PC-3 (cell line): ENCODE results near the gene TAS2R38. TPM values are rescaled to one million over a fixed set of nuclear protein-coding genes. Genes with fewer than 3 reads are reported as not detected.

Source experiments
- ATAC-seq: fragments of 200-7000 bp; cut with Tn5 transposase; 2 replicates; pipeline ENCODE4 v1.9.1; 2020; ENCODE audit warnings: mild to moderate bottlenecking, moderate library complexity
- BruUV-seq: library from RNA; stranded (reverse); fragments of 400-500 nt; replicated peaks from 2 replicates; lab custom pipeline; 2021; lab: Mats Ljungman, UMichigan
- CTCF ChIA-PET: fragments of 300-600 bp; sonication (Branson Sonifier 250); formaldehyde crosslinking; loops from one replicate; lab custom pipeline; 2022; ENCODE audit warnings: antibody characterized with exemption; lab: Charles Lee
- POLR2A ChIA-PET: fragments of 300-600 bp; sonication (Branson Sonifier 250); formaldehyde crosslinking; loops from one replicate; lab custom pipeline; 2022; ENCODE audit warnings: antibody characterized with exemption; ENCODE audit not compliant: unreplicated experiment; lab: Charles Lee
- DNase-seq: peaks from one replicate; pipeline ENCODE4 v3.0.0-alpha.2; 2015
- H2AFZ ChIP-seq: fragments of 300-600 bp; sonication (generic); 2 replicates; pipeline ENCODE4 v1.6.0; 2016; ENCODE audit warnings: antibody characterized with exemption, low read length
- H3F3A ChIP-seq: fragments of 300-600 bp; sonication (generic); one replicate; pipeline ENCODE4 v1.6.0; 2017; ENCODE audit warnings: antibody characterized with exemption, low read length, control low read depth, mild to moderate bottlenecking; ENCODE audit not compliant: unreplicated experiment
- H3K27ac ChIP-seq: fragments of 300-600 bp; sonication (generic); 2 replicates; pipeline ENCODE4 v1.5.1; 2016; ENCODE audit warnings: mild to moderate bottlenecking, low read length
- H3K27me3 ChIP-seq: fragments of 300-600 bp; sonication (generic); 2 replicates; pipeline ENCODE4 v1.6.1; 2016; ENCODE audit warnings: low read length, mixed read lengths
- H3K36me3 ChIP-seq: fragments of 300-600 bp; sonication (generic); 2 replicates; pipeline ENCODE4 v1.6.1; 2016; ENCODE audit warnings: low read depth, mixed run types, low read length, mixed read lengths
- H3K4me1 ChIP-seq: fragments of 300-600 bp; sonication (generic); 2 replicates; pipeline ENCODE4 v1.5.1; 2016; ENCODE audit warnings: low read length; ENCODE audit not compliant: insufficient read depth
- H3K4me2 ChIP-seq: fragments of 300-600 bp; sonication (generic); 2 replicates; pipeline ENCODE4 v1.6.0; 2016; ENCODE audit warnings: low read length
- H3K4me3 ChIP-seq: fragments of 300-600 bp; sonication (generic); 2 replicates; pipeline ENCODE4 v1.5.1; 2016; ENCODE audit warnings: mild to moderate bottlenecking, low read length, mixed read lengths
- H3K79me2 ChIP-seq: fragments of 300-600 bp; sonication (generic); 2 replicates; pipeline ENCODE4 v1.6.1; 2017; ENCODE audit warnings: low read length, mixed read lengths
- H3K9ac ChIP-seq: fragments of 300-600 bp; sonication (generic); 2 replicates; pipeline ENCODE4 v1.6.0; 2016; ENCODE audit warnings: mild to moderate bottlenecking, low read length
- H3K9me2 ChIP-seq: fragments of 300-600 bp; sonication (generic); replicated peaks from 2 replicates; pipeline ENCODE4 v1.6.1; 2016; ENCODE audit warnings: mixed run types, low read length, mixed read lengths
- H3K9me3 ChIP-seq: fragments of 300-600 bp; sonication (generic); 2 replicates; pipeline ENCODE4 v1.6.1; 2016; ENCODE audit warnings: low read length, mixed read lengths
- H4K20me1 ChIP-seq: fragments of 300-600 bp; sonication (generic); 2 replicates; pipeline ENCODE4 v1.6.1; 2016; ENCODE audit warnings: low read length, mixed read lengths
- EZH2 ChIP-seq: fragments of 300-600 bp; sonication (generic); IDR thresholded peaks from one replicate; pipeline ENCODE4 v1.6.1; 2017; ENCODE audit warnings: antibody characterized with exemption, mild to moderate bottlenecking, low read length; ENCODE audit not compliant: unreplicated experiment
- EZH2phosphoT487 ChIP-seq: fragments of 300-600 bp; sonication (generic); IDR thresholded peaks from 2 replicates; pipeline ENCODE4 v1.6.1; 2018; ENCODE audit warnings: mild to moderate bottlenecking, antibody characterized with exemption, low read length, borderline replicate concordance
- intact Hi-C: fragments of 100-400 bp; cut with micrococcal nuclease; formaldehyde crosslinking; loops from 2 replicates; pipeline ENCODE4 v1.9.0; 2023
- total RNA-seq: library from RNA; depleted of rRNA; stranded (reverse); fragments of >200 nt; gene quantifications from 2 replicates; pipeline ENCODE4 v1.2.3, GENCODE V29; 2014
- TF ChIP-seq, protein P1 (sequence below): fragments of 300-600 bp; sonication (generic); conservative IDR thresholded peaks from 2 replicates; pipeline ENCODE4 v1.5.1; 2017; ENCODE audit warnings: antibody characterized with exemption, low read depth, mild to moderate bottlenecking, low read length

The TAS2R38 gene
- total RNA-seq, 1 experiment from 2014 or later, result not detected

DNA sequence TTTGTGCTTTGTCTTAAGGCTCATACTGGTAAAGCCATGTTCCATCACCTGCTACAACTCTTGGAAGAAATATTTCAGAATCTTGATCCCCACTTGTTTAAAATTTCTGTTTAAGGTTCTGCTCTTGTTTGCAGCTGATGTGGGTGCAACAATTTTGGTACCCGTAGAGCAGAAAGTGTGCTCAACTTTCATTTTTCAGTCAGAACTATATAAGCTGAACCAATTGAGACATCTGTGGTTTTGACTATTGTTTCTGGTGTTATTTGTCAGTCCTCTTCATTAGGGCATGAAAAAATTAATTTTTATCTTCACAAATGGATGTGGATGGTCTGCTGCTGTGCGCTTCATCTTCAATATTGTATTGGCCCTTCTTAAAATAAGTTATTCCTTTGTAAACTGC, 33.0 kb upstream of the TAS2R38 start:
- H3K9ac ChIP-seq, result no peak overlapping the region
- CTCF ChIA-PET, result no interaction called here
- H2AFZ ChIP-seq, result no peak overlapping the region
- no peaks in the 10 kb centered on the region for H3K9me3 ChIP-seq
- H3K27me3 ChIP-seq, result peaks cover 20% of the 10 kb centered on the region
- H3K4me2 ChIP-seq, result no peak overlapping the region
- no peaks in the 10 kb centered on the region for H3K36me3 ChIP-seq
- no TSS peak for BruUV-seq
- TF ChIP-seq, protein P1, sequence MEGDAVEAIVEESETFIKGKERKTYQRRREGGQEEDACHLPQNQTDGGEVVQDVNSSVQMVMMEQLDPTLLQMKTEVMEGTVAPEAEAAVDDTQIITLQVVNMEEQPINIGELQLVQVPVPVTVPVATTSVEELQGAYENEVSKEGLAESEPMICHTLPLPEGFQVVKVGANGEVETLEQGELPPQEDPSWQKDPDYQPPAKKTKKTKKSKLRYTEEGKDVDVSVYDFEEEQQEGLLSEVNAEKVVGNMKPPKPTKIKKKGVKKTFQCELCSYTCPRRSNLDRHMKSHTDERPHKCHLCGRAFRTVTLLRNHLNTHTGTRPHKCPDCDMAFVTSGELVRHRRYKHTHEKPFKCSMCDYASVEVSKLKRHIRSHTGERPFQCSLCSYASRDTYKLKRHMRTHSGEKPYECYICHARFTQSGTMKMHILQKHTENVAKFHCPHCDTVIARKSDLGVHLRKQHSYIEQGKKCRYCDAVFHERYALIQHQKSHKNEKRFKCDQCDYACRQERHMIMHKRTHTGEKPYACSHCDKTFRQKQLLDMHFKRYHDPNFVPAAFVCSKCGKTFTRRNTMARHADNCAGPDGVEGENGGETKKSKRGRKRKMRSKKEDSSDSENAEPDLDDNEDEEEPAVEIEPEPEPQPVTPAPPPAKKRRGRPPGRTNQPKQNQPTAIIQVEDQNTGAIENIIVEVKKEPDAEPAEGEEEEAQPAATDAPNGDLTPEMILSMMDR, result no peak
- TF ChIP-seq EZH2phosphoT487 (no peak), EZH2 (no peak)
- ATAC-seq (no peak), DNase-seq (no peak)
- no peaks in the 10 kb centered on the region for H3K79me2 ChIP-seq
- no peaks in the 10 kb centered on the region for H3K9me2 ChIP-seq
- H3K4me1 ChIP-seq, result no peaks in the 10 kb centered on the region
- H4K20me1 ChIP-seq, result no peaks in the 10 kb centered on the region
- no peak overlapping the region for H3K4me3 ChIP-seq
- POLR2A ChIA-PET, result no interaction called here
- intact Hi-C loops, result no loop called here
- no peaks in the 10 kb centered on the region for H3F3A ChIP-seq
- no peak overlapping the region for H3K27ac ChIP-seq

GRCh38 chr7:142002179-142002578, 28.6 kb upstream of the TAS2R38 start:
- ATAC-seq, result no peak
- no peaks in the 10 kb centered on the region for H3K9me3 ChIP-seq
- no peaks in the 10 kb centered on the region for H3K9me2 ChIP-seq
- no peak overlapping the region for H2AFZ ChIP-seq
- intact Hi-C loops, result no loop called here
- TF ChIP-seq EZH2phosphoT487, result no peak
- no peak for TF ChIP-seq EZH2
- TF ChIP-seq, protein P1, result no peak
- no peaks in the 10 kb centered on the region for H3K4me1 ChIP-seq
- no peaks in the 10 kb centered on the region for H3K36me3 ChIP-seq
- H3F3A ChIP-seq, result no peaks in the 10 kb centered on the region
- no peaks in the 10 kb centered on the region for H3K27me3 ChIP-seq
- BruUV-seq, result no TSS peak
- no peak overlapping the region for H3K4me2 ChIP-seq
- ChIA-PET POLR2A (no interaction called here), CTCF (no interaction called here)
- H3K9ac ChIP-seq, result no peak overlapping the region
- DNase-seq, result no peak
- H4K20me1 ChIP-seq, result no peaks in the 10 kb centered on the region
- no peak overlapping the region for H3K27ac ChIP-seq
- no peak overlapping the region for H3K4me3 ChIP-seq
- H3K79me2 ChIP-seq, result no peaks in the 10 kb centered on the region

GRCh38 chr7:142001163-142001874, 27.7 kb upstream of the TAS2R38 start:
- no peak overlapping the region for H3K27ac ChIP-seq
- no peaks in the 10 kb centered on the region for H3K4me1 ChIP-seq
- no peaks in the 10 kb centered on the region for H3F3A ChIP-seq
- H3K9me2 ChIP-seq, result no peaks in the 10 kb centered on the region
- intact Hi-C loops, result no loop called here
- no TSS peak for BruUV-seq
- no peaks in the 10 kb centered on the region for H3K9me3 ChIP-seq
- H3K36me3 ChIP-seq, result no peaks in the 10 kb centered on the region
- ATAC-seq, result no peak
- DNase-seq, result peak; percentile 6
- H2AFZ ChIP-seq, result no peak overlapping the region
- ChIA-PET CTCF (no interaction called here), POLR2A (no interaction called here)
- H3K9ac ChIP-seq, result no peak overlapping the region
- H3K79me2 ChIP-seq, result no peaks in the 10 kb centered on the region
- H3K4me3 ChIP-seq, result no peak overlapping the region
- H4K20me1 ChIP-seq, result no peaks in the 10 kb centered on the region
- TF ChIP-seq EZH2phosphoT487 (no peak), EZH2 (no peak)
- TF ChIP-seq, protein P1, result no peak
- H3K27me3 ChIP-seq, result peaks cover 1% of the 10 kb centered on the region; the same call in 1 of the 2 replicates
- no peak overlapping the region for H3K4me2 ChIP-seq
